Spinal cord (tissue), 10 donors: Measurements from ENCODE around the gene MYEF2. TPM values are rescaled to one million over a fixed set of nuclear protein-coding genes. Genes with fewer than 3 reads are reported as not detected.
A peak's percentile ranks its signal among the peaks of the same experiment; 100 is the strongest.

Experiments
- DNase-seq, 6 donors: peaks; one replicate each; pipeline versions ENCODE4 v3.0.0 to v3.0.0-alpha.2; 2013 to 2015; ENCODE audit warnings: low spot score in 6 of 6, low read depth in 4 of 6
- H3K27ac ChIP-seq: one replicate; pipeline ENCODE4 v1.5.1; 2013; ENCODE audit warnings: low read depth, low read length, control low read depth
- H3K27me3 ChIP-seq: one replicate; pipeline ENCODE4 v1.6.1; 2013; ENCODE audit warnings: low read length; ENCODE audit not compliant: control insufficient read depth, insufficient read depth
- H3K36me3 ChIP-seq: one replicate; pipeline ENCODE4 v1.6.1; 2013; ENCODE audit warnings: low read length; ENCODE audit not compliant: control insufficient read depth, insufficient read depth
- H3K4me1 ChIP-seq: one replicate; pipeline ENCODE4 v1.6.1; 2013; ENCODE audit warnings: low read length; ENCODE audit not compliant: control insufficient read depth, insufficient read depth
- H3K4me3 ChIP-seq: one replicate; pipeline ENCODE4 v1.5.1; 2013; ENCODE audit warnings: low read depth, low read length, control low read depth
- H3K9me3 ChIP-seq: one replicate; pipeline ENCODE4 v1.6.1; 2013; ENCODE audit warnings: low read length; ENCODE audit not compliant: control insufficient read depth, insufficient read depth
- whole genome bisulfite sequencing: methylation state at CpG from one replicate; pipeline ENCODE4 v1.1.5; 2013; ENCODE audit warnings: missing lambda C conversion rate; ENCODE audit not compliant: insufficient coverage; 5-methylcytosine and 5-hydroxymethylcytosine counted together
- polyA plus RNA-seq, 2 donors: library from polyadenylated mRNA; unstranded; fragments of 120-200 nt; gene quantifications; one replicate each; pipeline ENCODE4 v1.2.1, GENCODE V29; 2013; ENCODE audit not compliant: insufficient read length in 2 of 2
- total RNA-seq, 2 donors: library from RNA; depleted of rRNA in 1 of 2; stranded (reverse); fragments of 120-200 nt in 1 of 2; fragments of >200 nt in 1 of 2; gene quantifications; one replicate each; pipeline versions ENCODE4 v1.2.3 to v1.2.4, GENCODE V29; 2013 to 2014
- donor health status: healthy.

Gene MYEF2
- total and polyA plus RNA-seq, 4 donors, result 38.0 to 148 (median 98.5) TPM

DNA sequence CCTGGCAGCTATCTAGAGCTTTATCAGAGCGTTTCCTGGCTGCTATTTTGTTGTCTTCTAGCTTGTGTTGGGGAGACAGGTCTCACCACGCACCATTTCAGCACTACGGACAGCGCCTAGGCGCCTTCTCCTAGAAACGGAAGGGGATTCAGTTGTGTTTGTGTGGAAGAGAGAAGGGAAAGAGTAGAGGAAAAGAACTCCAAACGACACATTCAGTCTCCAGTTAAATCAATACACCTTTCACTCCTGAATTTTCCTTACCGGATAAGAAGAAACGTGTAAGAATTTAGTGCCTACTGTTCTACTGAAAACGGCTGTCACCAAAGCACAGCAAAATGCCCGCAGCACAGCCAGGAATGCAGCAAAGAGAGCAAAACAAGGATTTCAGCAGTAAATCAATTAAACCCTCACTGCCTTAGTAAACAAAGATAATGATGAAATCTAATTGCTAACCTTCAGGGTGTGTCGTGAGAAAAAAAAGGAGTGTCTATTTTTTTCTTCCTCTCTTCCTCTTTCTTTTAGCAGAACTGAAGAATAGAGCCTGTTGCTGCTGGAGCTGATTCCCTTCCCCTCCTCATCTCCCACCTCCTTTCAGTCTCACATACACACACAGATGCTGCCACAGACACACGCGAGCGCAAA lies 13.0 kb upstream of the MYEF2 start:
- Histone ChIP-seq H3K36me3 (no peaks in the 10 kb centered on the region), H3K9me3 (no peaks in the 10 kb centered on the region), H3K4me1 (peaks cover 7% of the 10 kb centered on the region), H3K4me3 (peak overlapping the region; percentile 36), H3K27ac (peak overlapping the region; percentile 25), H3K27me3 (peaks cover 2% of the 10 kb centered on the region)
- DNase-seq, result peak; percentile 66 to 92 (median 80)
- WGBS, result 0% methylated on average over 3 of the region's 15 CpGs

DNA sequence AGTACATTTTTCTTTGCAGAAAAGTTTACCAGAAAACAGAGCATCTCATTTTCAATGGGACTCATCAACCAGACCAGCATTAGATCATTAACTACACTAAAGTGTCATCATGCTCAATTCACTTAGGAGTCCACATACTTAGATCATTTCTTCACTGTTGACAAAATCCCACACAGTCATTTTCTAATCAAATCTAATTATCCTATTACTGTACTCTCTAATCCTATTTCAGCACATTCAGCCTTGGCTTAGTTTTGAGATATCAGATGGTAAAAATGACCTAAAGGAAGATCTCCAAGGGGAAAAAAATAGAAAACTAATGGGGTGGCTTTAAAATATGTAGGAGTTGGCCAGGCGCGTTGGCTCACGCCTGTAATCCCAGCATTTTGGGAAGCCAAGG lies 8.2 kb upstream of the MYEF2 start:
- WGBS, result 100% methylated on average over 2 of the region's 3 CpGs
- H3K27ac ChIP-seq, result no peak overlapping the region
- DNase-seq, result no peak

DNA sequence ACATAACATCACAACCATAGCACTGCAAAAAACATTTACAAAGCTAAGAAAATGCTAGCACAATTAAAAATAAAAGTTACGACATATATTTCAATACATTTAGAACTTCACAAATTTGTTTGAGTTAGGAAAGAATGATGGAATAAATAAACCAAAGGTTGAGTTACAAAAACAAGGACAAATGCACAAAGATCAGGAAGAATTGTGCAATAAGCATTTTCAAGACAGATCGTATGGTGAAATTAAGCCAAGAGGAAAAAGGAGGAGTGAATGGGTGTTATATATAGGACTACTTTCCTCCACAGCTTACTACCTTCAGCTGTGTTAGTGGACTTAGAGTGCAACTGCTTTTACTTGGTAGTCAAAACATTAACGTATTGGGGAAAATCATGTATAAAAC lies 7.4 kb upstream of the MYEF2 start:
- Histone ChIP-seq H3K27me3 (no peaks in the 10 kb centered on the region), H3K27ac (no peak overlapping the region), H3K4me3 (no peak overlapping the region), H3K4me1 (no peaks in the 10 kb centered on the region), H3K9me3 (no peaks in the 10 kb centered on the region), H3K36me3 (no peaks in the 10 kb centered on the region)
- DNase-seq, result no peak
- WGBS, result no CpG with 5 or more reads among the region's 3 CpGs

More for the DNA sequence above, 8.2 kb upstream of the MYEF2 start:
- Histone ChIP-seq H3K4me1 (no peaks in the 10 kb centered on the region), H3K9me3 (no peaks in the 10 kb centered on the region), H3K4me3 (no peak overlapping the region), H3K36me3 (no peaks in the 10 kb centered on the region), H3K27me3 (no peaks in the 10 kb centered on the region)

DNA sequence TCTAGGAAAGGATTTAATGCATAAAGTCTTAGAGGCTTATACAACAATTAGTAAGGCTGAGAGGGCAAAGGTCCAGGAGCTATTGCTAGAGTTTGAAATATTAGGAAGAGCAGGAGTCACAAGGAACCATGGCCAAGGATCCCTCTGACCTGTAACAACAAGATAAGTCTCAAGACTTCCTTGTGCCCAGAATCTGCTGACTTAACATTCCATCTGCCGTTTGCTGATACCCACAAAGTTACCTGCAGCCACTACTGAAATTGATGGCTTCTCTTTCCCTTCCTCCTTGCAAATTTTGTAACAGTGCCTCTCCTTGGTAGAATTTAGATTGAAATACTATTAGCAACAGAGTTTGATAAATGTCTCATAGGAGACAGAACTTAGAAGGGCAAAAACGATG lies 4.7 kb upstream of the MYEF2 start:
- Histone ChIP-seq H3K9me3 (no peaks in the 10 kb centered on the region), H3K36me3 (no peaks in the 10 kb centered on the region), H3K4me1 (peaks cover 3% of the 10 kb centered on the region), H3K27ac (no peak overlapping the region), H3K27me3 (no peaks in the 10 kb centered on the region), H3K4me3 (no peak overlapping the region)
- DNase-seq, result no peak
- 88% methylated on average over 1 of the region's 2 CpGs for WGBS

DNA sequence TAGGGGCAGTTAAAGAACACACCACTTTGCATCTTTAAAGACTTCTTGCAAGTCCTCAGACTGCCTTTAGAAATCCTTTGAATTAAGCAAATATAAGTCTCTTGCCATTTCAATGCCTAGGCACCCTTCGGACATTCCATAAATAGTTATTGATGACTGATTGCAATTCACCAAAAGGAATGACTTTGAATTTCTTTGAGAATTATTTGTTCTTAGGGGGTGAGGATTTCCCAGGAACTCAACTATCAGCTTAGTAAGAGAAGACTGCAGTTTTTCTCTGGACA lies 495 bp upstream of the MYEF2 start:
- WGBS, result no CpG with 5 or more reads among the region's 1 CpG
- H3K27me3 ChIP-seq, result no peaks in the 10 kb centered on the region
- no peaks in the 10 kb centered on the region for H3K36me3 ChIP-seq
- H3K4me1 ChIP-seq, result peaks cover 3% of the 10 kb centered on the region
- peak overlapping the region; percentile 92 for H3K27ac ChIP-seq
- peak in 1 of 6 donors; percentile 22 for DNase-seq
- peaks cover 5% of the 10 kb centered on the region for H3K9me3 ChIP-seq
- H3K4me3 ChIP-seq, result peak overlapping the region; percentile 62

DNA sequence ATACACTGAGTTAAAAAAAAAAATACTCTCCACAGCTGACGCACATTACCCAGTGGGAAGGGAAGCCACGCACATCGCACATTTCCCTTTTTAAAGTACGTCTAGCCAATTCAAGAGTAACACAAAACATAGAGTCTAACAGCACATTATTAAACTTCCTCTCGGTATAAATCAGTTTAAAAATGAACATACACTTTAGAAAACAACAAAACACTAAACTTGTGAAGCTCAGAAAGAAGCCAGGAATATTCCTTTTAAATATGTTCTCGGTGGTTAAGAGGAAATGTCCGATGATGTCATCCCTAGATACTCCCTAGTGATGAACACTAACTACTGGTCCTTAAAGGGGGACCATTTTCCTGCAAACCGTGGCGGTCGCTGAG lies 721 bp downstream of the MYEF2 start:
- H3K4me3 ChIP-seq, result peak overlapping the region; percentile 62
- H3K27me3 ChIP-seq, result no peaks in the 10 kb centered on the region
- H3K27ac ChIP-seq, result peak overlapping the region; percentile 92
- no peaks in the 10 kb centered on the region for H3K36me3 ChIP-seq
- DNase-seq, result peak in 4 of 6 donors; percentile 55 to 93 (median 72)
- H3K9me3 ChIP-seq, result peaks cover 8% of the 10 kb centered on the region
- peaks cover 3% of the 10 kb centered on the region for H3K4me1 ChIP-seq
- 0% methylated on average over 4 of the region's 10 CpGs for WGBS

DNA sequence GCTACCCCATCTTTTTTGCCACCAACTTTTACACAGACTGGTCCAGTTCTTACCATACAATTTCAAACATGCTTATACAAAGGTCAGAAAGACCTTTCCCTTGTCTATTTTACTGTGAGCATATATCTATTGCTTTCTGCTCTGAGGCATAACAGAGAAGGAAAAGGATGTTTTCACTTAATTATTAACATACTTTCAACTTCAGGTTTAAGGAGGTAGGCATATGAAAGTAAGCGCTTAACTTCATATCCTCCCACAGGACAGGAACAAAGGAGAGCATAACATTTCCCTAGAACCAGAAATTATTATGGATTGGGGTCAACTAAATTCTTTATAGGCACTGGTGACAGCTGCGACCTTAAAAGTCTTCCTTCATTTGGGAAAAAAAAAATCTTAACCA lies 1.1 kb downstream of the MYEF2 start:
- H3K36me3 ChIP-seq, result no peaks in the 10 kb centered on the region
- 33% methylated on average over 1 of the region's 2 CpGs for WGBS
- H3K4me1 ChIP-seq, result peaks cover 3% of the 10 kb centered on the region
- H3K27ac ChIP-seq, result peak overlapping the region; percentile 92
- H3K9me3 ChIP-seq, result peaks cover 9% of the 10 kb centered on the region
- no peaks in the 10 kb centered on the region for H3K27me3 ChIP-seq
- peak overlapping the region; percentile 62 for H3K4me3 ChIP-seq
- DNase-seq, result no peak

DNA sequence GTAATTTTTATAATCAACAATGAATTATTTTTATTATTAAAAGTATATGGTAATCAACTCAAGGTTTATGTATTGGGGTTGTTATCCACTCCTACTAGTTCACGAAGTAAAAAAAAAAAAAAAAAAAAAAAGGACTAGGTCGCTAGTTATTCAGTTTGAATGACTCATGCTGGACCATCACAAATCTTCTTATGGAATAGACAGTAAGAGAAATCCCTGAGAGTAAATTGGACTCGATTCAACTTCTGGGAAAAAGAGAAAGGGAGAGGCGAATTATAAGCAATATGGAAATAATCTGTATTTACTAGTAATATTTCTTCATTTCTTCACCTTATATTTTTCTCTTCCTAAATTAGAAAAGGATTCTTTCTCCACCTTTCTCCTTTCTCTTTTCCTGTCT lies 2.0 kb downstream of the MYEF2 start:
- no peaks in the 10 kb centered on the region for H3K36me3 ChIP-seq
- H3K27ac ChIP-seq, result peak overlapping the region; percentile 92
- no peaks in the 10 kb centered on the region for H3K27me3 ChIP-seq
- DNase-seq, result peak in 1 of 6 donors; percentile 15
- H3K4me1 ChIP-seq, result peaks cover 3% of the 10 kb centered on the region
- peak overlapping the region; percentile 62 for H3K4me3 ChIP-seq
- H3K9me3 ChIP-seq, result peaks cover 9% of the 10 kb centered on the region
- no CpG with 5 or more reads among the region's 4 CpGs for WGBS

DNA sequence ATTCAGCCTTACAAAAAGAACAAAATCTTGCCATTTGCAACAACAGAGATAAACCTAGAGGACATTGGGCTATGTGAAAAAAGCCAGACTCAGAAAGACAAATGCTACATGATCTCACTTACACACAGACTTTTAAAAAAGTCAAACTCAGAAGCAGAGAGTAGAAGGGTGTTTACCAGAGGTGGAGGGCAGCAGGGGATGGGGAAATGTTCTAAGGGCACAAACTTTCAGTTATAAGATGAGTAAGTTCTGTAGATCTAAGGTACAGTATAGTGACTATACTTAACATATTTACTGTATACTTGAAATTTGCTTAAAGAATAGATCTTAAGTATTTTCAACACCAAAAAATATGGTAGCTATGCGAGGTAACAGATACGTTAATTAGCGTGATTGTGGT lies 3.0 kb downstream of the MYEF2 start:
- Histone ChIP-seq H3K4me1 (peaks cover 3% of the 10 kb centered on the region), H3K9me3 (peaks cover 9% of the 10 kb centered on the region), H3K4me3 (no peak overlapping the region), H3K36me3 (no peaks in the 10 kb centered on the region), H3K27me3 (no peaks in the 10 kb centered on the region), H3K27ac (no peak overlapping the region)
- DNase-seq, result no peak
- WGBS, result no CpG with 5 or more reads among the region's 3 CpGs

DNA sequence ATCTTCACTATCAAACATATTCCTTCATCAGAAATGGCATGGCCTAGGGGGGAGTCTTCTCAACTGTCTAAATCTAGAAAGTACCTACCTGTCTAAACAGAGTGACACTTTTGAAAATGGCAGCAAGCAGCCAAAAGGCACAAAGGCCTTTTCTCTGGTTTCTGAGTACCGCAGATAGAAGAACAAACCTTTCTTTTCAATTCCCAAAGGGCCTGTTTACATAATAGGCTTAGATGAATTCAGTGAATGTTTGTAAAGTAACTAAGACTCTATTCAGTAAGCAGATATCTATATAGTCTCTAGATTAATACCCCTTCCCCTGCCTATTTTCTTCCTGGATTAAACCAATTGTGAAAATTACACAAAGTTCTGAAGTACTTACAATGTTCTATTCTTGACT lies 7.1 kb downstream of the MYEF2 start:
- WGBS, result no CpG with 5 or more reads among the region's 1 CpG
- no peaks in the 10 kb centered on the region for H3K27me3 ChIP-seq
- no peak overlapping the region for H3K27ac ChIP-seq
- DNase-seq, result peak in 2 of 6 donors; percentile 11 to 38
- no peaks in the 10 kb centered on the region for H3K36me3 ChIP-seq
- H3K4me3 ChIP-seq, result no peak overlapping the region
- peaks cover 9% of the 10 kb centered on the region for H3K9me3 ChIP-seq
- H3K4me1 ChIP-seq, result no peaks in the 10 kb centered on the region
